ENCODE results near the gene SLC7A7. TPM values are rescaled to one million over a fixed set of nuclear protein-coding genes. Genes with fewer than 3 reads are reported as not detected.

The SLC7A7 gene
- total and polyA plus RNA-seq, 2 of the 13 experiments (the other 11 are each of a cell fraction or from before 2014, with no cell fraction given): 0.13 to 0.63 TPM

DNA sequence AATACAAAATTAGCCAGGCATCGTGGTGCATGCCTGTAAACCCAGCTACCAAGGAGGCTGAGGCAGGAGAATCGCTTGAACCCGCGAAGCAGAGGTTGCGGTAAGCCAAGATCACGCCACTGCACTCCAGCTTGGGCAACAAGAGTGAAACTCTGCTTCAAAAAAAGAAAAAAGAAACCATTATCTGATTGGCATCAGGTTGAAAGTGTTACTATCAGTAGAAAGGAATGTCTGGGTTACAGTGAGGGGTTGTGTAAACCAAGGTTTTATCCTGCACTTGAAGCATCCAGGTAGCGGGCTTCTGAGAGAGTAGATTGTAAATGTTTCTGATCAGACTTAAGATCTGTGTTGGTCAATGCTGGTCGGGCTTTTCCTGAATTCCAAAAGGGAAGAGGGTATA lies 62.8 kb downstream of the SLC7A7 start (continued):
- TF ChIP-seq ZSCAN9 (CRISPR knock-in tag; IDR thresholded peaks at IDR 0.05; ENCODE audit: borderline replicate concordance) (no peak), ZNF292 (CRISPR knock-in tag; IDR thresholded peaks at IDR 0.05; ENCODE audit: borderline replicate concordance, low read depth) (peak; percentile 47; the same call in 1 of the 2 replicates), ZC3H13 (CRISPR knock-in tag; IDR thresholded peaks at IDR 0.05) (no peak), ZBTB1 (CRISPR knock-in tag; IDR thresholded peaks at IDR 0.05; ENCODE audit: borderline replicate concordance) (no peak), HNF4A (CRISPR knock-in tag; IDR thresholded peaks at IDR 0.05) (peak; percentile 19; the same call in 1 of the 2 replicates), AKAP8 (CRISPR knock-in tag; IDR thresholded peaks at IDR 0.05) (no peak), ZNF225 (CRISPR knock-in tag; IDR thresholded peaks at IDR 0.05) (no peak), KLF12 (CRISPR knock-in tag; IDR thresholded peaks at IDR 0.05; ENCODE audit: borderline replicate concordance) (no peak), TMF1 (CRISPR knock-in tag; IDR thresholded peaks at IDR 0.05; ENCODE audit: low read depth) (no peak), ZNF354B (CRISPR knock-in tag; IDR thresholded peaks at IDR 0.05) (no peak), ZNF329 (CRISPR knock-in tag; IDR thresholded peaks at IDR 0.05; ENCODE audit: low read depth) (no peak), ELF3 (CRISPR knock-in tag; IDR thresholded peaks at IDR 0.05) (no peak), ZNF792 (CRISPR knock-in tag; IDR thresholded peaks at IDR 0.05) (no peak), ZNF552 (CRISPR knock-in tag; IDR thresholded peaks at IDR 0.05; ENCODE audit: borderline replicate concordance) (no peak), ZSCAN30 (CRISPR knock-in tag; IDR thresholded peaks at IDR 0.05) (no peak), ZNF296 (CRISPR knock-in tag; conservative IDR thresholded peaks at IDR 0.05) (no peak), ARNT (IDR thresholded peaks at IDR 0.05) (no peak), ATF1 (CRISPR knock-in tag; IDR thresholded peaks at IDR 0.05) (no peak), GTF2F1 (IDR thresholded peaks at IDR 0.05; ENCODE audit: low read length) (no peak)
- TF ChIP-seq, protein P1, sequence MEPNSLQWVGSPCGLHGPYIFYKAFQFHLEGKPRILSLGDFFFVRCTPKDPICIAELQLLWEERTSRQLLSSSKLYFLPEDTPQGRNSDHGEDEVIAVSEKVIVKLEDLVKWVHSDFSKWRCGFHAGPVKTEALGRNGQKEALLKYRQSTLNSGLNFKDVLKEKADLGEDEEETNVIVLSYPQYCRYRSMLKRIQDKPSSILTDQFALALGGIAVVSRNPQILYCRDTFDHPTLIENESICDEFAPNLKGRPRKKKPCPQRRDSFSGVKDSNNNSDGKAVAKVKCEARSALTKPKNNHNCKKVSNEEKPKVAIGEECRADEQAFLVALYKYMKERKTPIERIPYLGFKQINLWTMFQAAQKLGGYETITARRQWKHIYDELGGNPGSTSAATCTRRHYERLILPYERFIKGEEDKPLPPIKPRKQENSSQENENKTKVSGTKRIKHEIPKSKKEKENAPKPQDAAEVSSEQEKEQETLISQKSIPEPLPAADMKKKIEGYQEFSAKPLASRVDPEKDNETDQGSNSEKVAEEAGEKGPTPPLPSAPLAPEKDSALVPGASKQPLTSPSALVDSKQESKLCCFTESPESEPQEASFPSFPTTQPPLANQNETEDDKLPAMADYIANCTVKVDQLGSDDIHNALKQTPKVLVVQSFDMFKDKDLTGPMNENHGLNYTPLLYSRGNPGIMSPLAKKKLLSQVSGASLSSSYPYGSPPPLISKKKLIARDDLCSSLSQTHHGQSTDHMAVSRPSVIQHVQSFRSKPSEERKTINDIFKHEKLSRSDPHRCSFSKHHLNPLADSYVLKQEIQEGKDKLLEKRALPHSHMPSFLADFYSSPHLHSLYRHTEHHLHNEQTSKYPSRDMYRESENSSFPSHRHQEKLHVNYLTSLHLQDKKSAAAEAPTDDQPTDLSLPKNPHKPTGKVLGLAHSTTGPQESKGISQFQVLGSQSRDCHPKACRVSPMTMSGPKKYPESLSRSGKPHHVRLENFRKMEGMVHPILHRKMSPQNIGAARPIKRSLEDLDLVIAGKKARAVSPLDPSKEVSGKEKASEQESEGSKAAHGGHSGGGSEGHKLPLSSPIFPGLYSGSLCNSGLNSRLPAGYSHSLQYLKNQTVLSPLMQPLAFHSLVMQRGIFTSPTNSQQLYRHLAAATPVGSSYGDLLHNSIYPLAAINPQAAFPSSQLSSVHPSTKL (CRISPR knock-in tag; IDR thresholded peaks at IDR 0.05): 0 out of 2 replicates have a peak, but pooled peaks have one; percentile 34
- TF ChIP-seq, protein P2, sequence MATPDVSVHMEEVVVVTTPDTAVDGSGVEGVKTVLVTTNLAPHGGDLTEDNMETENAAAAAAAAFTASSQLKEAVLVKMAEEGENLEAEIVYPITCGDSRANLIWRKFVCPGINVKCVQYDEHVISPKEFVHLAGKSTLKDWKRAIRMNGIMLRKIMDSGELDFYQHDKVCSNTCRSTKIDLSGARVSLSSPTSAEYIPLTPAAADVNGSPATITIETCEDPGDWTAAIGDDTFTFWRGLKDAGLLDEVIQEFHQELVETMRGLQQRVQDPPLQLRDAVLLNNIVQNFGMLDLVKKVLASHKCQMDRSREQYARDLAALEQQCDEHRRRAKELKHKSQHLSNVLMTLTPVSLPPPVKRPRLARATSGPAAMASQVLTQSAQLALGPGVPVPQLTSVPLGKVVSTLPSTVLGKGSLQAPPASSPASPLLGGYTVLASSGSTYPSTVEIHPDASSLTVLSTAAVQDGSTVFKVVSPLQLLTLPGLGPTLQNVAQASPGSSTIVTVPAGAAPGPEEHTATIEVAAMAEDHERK (CRISPR knock-in tag; IDR thresholded peaks at IDR 0.05; ENCODE audit: low read depth): no peak
- TF ChIP-seq, protein P3, sequence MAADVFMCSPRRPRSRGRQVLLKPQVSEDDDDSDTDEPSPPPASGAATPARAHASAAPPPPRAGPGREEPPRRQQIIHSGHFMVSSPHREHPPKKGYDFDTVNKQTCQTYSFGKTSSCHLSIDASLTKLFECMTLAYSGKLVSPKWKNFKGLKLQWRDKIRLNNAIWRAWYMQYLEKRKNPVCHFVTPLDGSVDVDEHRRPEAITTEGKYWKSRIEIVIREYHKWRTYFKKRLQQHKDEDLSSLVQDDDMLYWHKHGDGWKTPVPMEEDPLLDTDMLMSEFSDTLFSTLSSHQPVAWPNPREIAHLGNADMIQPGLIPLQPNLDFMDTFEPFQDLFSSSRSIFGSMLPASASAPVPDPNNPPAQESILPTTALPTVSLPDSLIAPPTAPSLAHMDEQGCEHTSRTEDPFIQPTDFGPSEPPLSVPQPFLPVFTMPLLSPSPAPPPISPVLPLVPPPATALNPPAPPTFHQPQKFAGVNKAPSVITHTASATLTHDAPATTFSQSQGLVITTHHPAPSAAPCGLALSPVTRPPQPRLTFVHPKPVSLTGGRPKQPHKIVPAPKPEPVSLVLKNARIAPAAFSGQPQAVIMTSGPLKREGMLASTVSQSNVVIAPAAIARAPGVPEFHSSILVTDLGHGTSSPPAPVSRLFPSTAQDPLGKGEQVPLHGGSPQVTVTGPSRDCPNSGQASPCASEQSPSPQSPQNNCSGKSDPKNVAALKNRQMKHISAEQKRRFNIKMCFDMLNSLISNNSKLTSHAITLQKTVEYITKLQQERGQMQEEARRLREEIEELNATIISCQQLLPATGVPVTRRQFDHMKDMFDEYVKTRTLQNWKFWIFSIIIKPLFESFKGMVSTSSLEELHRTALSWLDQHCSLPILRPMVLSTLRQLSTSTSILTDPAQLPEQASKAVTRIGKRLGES (CRISPR knock-in tag; IDR thresholded peaks at IDR 0.05; ENCODE audit: borderline replicate concordance): no peak
- TF ChIP-seq, protein P4, sequence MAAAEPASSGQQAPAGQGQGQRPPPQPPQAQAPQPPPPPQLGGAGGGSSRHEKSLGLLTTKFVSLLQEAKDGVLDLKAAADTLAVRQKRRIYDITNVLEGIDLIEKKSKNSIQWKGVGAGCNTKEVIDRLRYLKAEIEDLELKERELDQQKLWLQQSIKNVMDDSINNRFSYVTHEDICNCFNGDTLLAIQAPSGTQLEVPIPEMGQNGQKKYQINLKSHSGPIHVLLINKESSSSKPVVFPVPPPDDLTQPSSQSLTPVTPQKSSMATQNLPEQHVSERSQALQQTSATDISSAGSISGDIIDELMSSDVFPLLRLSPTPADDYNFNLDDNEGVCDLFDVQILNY (CRISPR knock-in tag; conservative IDR thresholded peaks at IDR 0.05): no peak

All from HepG2 (cell line).